ENCODE measurements around the gene JMJD1C.

DNA sequence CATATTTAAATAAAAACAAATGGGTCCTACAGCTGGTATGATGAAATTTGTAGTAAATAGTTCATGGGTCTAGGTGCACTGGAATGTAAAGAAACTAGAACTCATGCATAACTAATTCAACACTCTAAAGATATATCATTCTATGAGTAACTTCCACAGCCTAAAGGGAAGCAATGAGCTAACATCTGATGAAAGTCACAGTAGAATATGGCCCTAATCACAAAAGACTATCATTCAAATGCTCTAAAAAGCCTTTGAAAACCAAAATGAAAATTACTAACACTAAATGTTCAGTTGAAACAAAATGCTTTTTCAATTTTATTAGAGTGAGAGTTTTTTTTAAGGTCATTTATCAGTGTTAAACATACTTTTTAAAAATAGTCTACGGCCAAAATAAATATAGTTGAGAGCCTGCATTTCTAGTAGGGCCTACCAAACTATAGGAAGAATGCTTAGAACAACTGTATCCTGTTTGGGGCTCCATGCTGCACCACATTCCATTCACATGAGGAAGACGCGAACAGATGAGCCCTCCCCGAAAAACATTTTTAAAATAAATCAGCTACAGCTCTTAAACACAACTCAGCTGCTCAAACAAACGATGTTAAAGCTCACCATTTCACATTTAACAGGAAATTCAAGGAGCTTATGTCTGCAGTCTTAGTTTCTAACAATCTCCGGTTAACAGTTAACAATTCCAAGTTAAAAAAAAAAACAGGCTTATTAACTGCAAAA is 198.2 kb downstream of the JMJD1C start:
- TF ChIP-seq, protein P1, sequence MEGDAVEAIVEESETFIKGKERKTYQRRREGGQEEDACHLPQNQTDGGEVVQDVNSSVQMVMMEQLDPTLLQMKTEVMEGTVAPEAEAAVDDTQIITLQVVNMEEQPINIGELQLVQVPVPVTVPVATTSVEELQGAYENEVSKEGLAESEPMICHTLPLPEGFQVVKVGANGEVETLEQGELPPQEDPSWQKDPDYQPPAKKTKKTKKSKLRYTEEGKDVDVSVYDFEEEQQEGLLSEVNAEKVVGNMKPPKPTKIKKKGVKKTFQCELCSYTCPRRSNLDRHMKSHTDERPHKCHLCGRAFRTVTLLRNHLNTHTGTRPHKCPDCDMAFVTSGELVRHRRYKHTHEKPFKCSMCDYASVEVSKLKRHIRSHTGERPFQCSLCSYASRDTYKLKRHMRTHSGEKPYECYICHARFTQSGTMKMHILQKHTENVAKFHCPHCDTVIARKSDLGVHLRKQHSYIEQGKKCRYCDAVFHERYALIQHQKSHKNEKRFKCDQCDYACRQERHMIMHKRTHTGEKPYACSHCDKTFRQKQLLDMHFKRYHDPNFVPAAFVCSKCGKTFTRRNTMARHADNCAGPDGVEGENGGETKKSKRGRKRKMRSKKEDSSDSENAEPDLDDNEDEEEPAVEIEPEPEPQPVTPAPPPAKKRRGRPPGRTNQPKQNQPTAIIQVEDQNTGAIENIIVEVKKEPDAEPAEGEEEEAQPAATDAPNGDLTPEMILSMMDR (conservative IDR thresholded peaks at IDR 0.05; ENCODE audit: low read length), result no peak
- no peak for TF ChIP-seq EZH2phosphoT487 (IDR thresholded peaks at IDR 0.05; ENCODE audit: borderline replicate concordance)

Measured in Loucy (cell line).